ENCODE results near the gene SLC2A3.
"Not testable (repeated sequence)": the region's sequence is repeated elsewhere in the genome, so short reads cannot be mapped to it uniquely, and the experiment has no call there.

The SLC2A3 gene

GRCh38 chr12:7905600-7906125 is 30.3 kb downstream of the SLC2A3 start:
- H3K36me3 ChIP-seq (ENCODE audit: control insufficient read depth, low read depth, low read length); H3K9me3 ChIP-seq (ENCODE audit: control insufficient read depth, low read depth, low read length); H3K27me3 ChIP-seq (ENCODE audit: control insufficient read depth, insufficient read depth, low read length): not testable (repeated sequence)
- H3K4me3 ChIP-seq (ENCODE audit: low read length): peak overlapping the region; percentile 47
- peaks cover 22% of the 10 kb centered on the region for H3K4me1 ChIP-seq (ENCODE audit: control insufficient read depth, low read depth, low read length)
- peak overlapping the region; percentile 96 for H3K27ac ChIP-seq (ENCODE audit: low read length)
- H3K9ac ChIP-seq (ENCODE audit: low read length): peak overlapping the region; percentile 74

DNA sequence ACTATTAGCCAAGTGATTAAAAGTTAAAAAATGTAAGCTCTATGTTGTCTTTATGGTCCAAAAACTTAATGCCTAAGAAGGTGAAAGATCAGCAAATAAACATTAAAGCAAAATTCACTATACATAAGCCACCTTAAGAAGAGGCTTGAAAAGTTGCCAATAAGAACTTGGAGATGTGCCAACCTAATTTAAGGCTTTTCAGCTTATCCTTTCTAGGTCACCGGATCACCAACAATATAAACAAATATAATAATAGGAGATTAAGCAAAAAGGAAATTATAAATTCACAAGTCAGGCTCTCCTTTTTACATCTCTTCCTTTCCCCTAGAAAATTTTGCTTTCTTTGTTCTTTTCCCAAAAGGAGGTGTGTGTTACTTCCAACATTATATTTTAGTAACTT is 30.9 kb downstream of the SLC2A3 start:
- Histone ChIP-seq H3K9me3 (ENCODE audit: control insufficient read depth, low read depth, low read length) (no peaks in the 10 kb centered on the region), H3K4me3 (ENCODE audit: low read length) (no peak overlapping the region), H3K4me1 (ENCODE audit: control insufficient read depth, low read depth, low read length) (peaks cover 22% of the 10 kb centered on the region), H3K27me3 (ENCODE audit: control insufficient read depth, insufficient read depth, low read length) (no peaks in the 10 kb centered on the region), H3K36me3 (ENCODE audit: control insufficient read depth, low read depth, low read length) (no peaks in the 10 kb centered on the region), H3K27ac (ENCODE audit: low read length) (peak overlapping the region; percentile 86), H3K9ac (ENCODE audit: low read length) (peak overlapping the region; percentile 74)

DNA sequence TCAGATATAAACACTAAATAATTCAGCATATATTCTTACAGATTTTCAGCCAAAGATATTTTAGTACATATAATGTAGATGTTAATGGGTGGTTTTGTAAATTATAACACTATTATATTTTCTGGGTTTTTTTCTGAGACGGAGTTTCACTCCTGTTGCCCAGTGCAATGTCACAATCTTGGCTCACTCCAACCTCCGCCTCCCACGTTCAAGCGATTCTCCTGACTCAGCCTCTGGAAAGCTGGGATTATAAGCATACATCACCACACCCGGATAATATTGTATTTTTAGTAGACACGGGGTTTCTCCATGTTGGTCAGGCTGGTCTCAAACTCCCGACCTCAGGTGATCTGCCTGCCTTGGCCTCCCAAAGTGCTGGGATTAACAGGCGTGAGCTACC is 33.6 kb downstream of the SLC2A3 start:
- H3K27me3 ChIP-seq (ENCODE audit: control insufficient read depth, insufficient read depth, low read length); H3K27ac ChIP-seq (ENCODE audit: low read length); H3K9ac ChIP-seq (ENCODE audit: low read length): not testable (repeated sequence)

GRCh38 chr12:7899755-7900154 is 36.2 kb downstream of the SLC2A3 start:
- no peaks in the 10 kb centered on the region for H3K4me1 ChIP-seq (ENCODE audit: control insufficient read depth, low read depth, low read length)
- H3K27ac ChIP-seq (ENCODE audit: low read length): no peak overlapping the region
- no peaks in the 10 kb centered on the region for H3K36me3 ChIP-seq (ENCODE audit: control insufficient read depth, low read depth, low read length)
- no peak overlapping the region for H3K9ac ChIP-seq (ENCODE audit: low read length)
- H3K27me3 ChIP-seq (ENCODE audit: control insufficient read depth, insufficient read depth, low read length): no peaks in the 10 kb centered on the region
- no peak overlapping the region for H3K4me3 ChIP-seq (ENCODE audit: low read length)
- H3K9me3 ChIP-seq (ENCODE audit: control insufficient read depth, low read depth, low read length): no peaks in the 10 kb centered on the region

More for the DNA sequence above, 33.6 kb downstream of the SLC2A3 start:
- H3K36me3 ChIP-seq (ENCODE audit: control insufficient read depth, low read depth, low read length); H3K9me3 ChIP-seq (ENCODE audit: control insufficient read depth, low read depth, low read length); H3K4me3 ChIP-seq (ENCODE audit: low read length): not testable (repeated sequence)
- H3K4me1 ChIP-seq (ENCODE audit: control insufficient read depth, low read depth, low read length): peaks cover 22% of the 10 kb centered on the region

- H3K9ac ChIP-seq (ENCODE audit: low read length); H3K4me3 ChIP-seq (ENCODE audit: low read length); H3K27ac ChIP-seq (ENCODE audit: low read length); H3K4me1 ChIP-seq (ENCODE audit: control insufficient read depth, low read depth, low read length); H3K9me3 ChIP-seq (ENCODE audit: control insufficient read depth, low read depth, low read length); H3K36me3 ChIP-seq (ENCODE audit: control insufficient read depth, low read depth, low read length); H3K27me3 ChIP-seq (ENCODE audit: control insufficient read depth, insufficient read depth, low read length): not testable (repeated sequence)
These were observed 39.3 kb downstream of the SLC2A3 start for GRCh38 chr12:7896726-7897125.

DNA sequence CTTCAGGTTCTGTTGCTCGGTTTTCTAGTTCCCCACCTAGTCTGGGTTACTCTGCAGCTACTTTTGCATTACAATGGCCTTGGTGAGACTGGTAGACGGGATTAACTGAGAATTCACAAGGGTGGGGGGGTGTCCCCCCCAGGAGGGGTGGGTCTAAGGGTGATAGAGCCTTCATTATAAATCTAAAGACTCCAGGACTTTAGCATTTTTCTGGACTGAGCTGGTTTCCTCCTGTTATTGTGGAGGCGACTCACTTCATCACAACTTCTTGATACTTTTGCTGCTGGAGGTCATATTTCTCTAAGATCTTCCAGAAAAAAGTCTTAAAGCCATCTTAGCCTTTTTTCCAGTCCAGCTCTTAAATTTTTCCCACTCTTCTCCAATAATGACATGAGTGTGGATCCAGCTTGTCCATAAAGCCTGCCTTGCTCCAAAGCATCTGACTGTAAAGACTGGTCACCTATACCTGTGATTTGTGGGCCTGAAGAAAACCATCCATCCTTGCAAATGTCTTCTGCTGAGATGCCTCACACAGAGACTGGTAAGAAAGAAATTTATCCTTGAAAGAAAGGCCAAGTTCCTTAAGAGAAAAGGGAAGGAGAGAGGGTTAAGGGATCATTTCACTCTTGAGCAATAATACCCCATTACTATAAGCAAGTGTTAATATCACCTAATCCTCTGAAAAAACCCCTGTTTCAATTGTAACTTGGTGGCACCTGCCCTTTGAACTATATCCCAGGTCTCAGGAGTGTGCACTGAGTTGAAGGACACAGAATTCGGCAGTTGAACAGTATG is 43.6 kb downstream of the SLC2A3 start:
- Histone ChIP-seq H3K4me3 (ENCODE audit: low read length) (no peak overlapping the region), H3K36me3 (ENCODE audit: control insufficient read depth, low read depth, low read length) (no peaks in the 10 kb centered on the region), H3K27me3 (ENCODE audit: control insufficient read depth, insufficient read depth, low read length) (no peaks in the 10 kb centered on the region), H3K9me3 (ENCODE audit: control insufficient read depth, low read depth, low read length) (no peaks in the 10 kb centered on the region), H3K4me1 (ENCODE audit: control insufficient read depth, low read depth, low read length) (peaks cover 10% of the 10 kb centered on the region), H3K27ac (ENCODE audit: low read length) (no peak overlapping the region), H3K9ac (ENCODE audit: low read length) (no peak overlapping the region)

- Histone ChIP-seq H3K4me3 (ENCODE audit: low read length) (no peak overlapping the region), H3K9ac (ENCODE audit: low read length) (no peak overlapping the region), H3K4me1 (ENCODE audit: control insufficient read depth, low read depth, low read length) (no peaks in the 10 kb centered on the region), H3K36me3 (ENCODE audit: control insufficient read depth, low read depth, low read length) (no peaks in the 10 kb centered on the region), H3K27me3 (ENCODE audit: control insufficient read depth, insufficient read depth, low read length) (no peaks in the 10 kb centered on the region), H3K27ac (ENCODE audit: low read length) (no peak overlapping the region), H3K9me3 (ENCODE audit: control insufficient read depth, low read depth, low read length) (no peaks in the 10 kb centered on the region)
These were observed 51.3 kb downstream of the SLC2A3 start for GRCh38 chr12:7884689-7885088.

- H3K27ac ChIP-seq (ENCODE audit: low read length); H3K27me3 ChIP-seq (ENCODE audit: control insufficient read depth, insufficient read depth, low read length); H3K4me1 ChIP-seq (ENCODE audit: control insufficient read depth, low read depth, low read length): not testable (repeated sequence)
These were observed 54.3 kb downstream of the SLC2A3 start for GRCh38 chr12:7881736-7882120.

DNA sequence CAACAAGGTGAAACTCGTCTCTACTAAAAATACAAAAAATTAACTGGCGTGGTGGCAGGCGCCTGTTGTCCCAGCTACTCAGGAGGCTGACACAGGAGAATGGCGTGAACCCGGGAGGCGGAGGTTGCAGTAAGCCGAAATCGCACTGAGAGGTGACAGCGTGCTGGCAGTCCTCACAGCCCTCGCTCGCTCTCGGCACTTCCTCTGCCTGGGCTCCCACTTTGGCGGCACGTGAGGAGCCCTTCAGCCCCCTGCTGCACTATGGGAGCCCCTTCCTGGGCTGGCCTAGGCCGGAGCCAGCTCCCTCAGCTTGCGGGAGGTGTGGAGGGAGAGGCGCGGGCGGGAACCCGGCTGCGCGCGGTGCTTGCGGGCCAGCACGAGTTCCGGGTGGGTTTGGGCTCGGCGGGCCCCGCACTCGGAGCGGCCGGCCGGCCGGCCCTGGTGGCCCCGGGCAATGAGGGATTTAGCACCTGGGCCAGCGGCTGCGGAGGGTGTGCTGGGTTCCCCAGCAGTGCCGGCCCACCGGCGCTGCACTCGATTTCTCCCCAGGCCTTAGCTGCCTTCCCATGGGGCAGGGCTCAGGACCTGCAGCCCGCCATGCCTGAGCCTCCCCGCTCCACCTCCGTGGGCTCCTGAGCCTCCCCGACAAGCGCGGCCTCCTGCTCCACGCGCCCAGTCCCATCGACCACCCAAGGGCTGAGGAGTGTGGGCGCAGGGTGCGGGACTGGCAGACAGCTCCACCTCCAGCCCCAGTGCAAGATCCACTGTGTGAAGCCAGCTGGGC is 54.8 kb downstream of the SLC2A3 start:
- H3K9me3 ChIP-seq (ENCODE audit: control insufficient read depth, low read depth, low read length); H3K9ac ChIP-seq (ENCODE audit: low read length); H3K4me3 ChIP-seq (ENCODE audit: low read length); H3K36me3 ChIP-seq (ENCODE audit: control insufficient read depth, low read depth, low read length); H3K27ac ChIP-seq (ENCODE audit: low read length); H3K27me3 ChIP-seq (ENCODE audit: control insufficient read depth, insufficient read depth, low read length); H3K4me1 ChIP-seq (ENCODE audit: control insufficient read depth, low read depth, low read length): not testable (repeated sequence)

More at GRCh38 chr12:7881736-7882120, 54.3 kb downstream of the SLC2A3 start:
- H3K9ac ChIP-seq (ENCODE audit: low read length); H3K9me3 ChIP-seq (ENCODE audit: control insufficient read depth, low read depth, low read length); H3K4me3 ChIP-seq (ENCODE audit: low read length); H3K36me3 ChIP-seq (ENCODE audit: control insufficient read depth, low read depth, low read length): not testable (repeated sequence)

- no peak overlapping the region for H3K4me3 ChIP-seq (ENCODE audit: low read length)
These were observed 56.7 kb downstream of the SLC2A3 start for GRCh38 chr12:7879246-7879645.

GRCh38 chr12:7877420-7877819 is 58.6 kb downstream of the SLC2A3 start:
- H3K27me3 ChIP-seq (ENCODE audit: control insufficient read depth, insufficient read depth, low read length): no peaks in the 10 kb centered on the region
- no peak overlapping the region for H3K9ac ChIP-seq (ENCODE audit: low read length)
- H3K4me1 ChIP-seq (ENCODE audit: control insufficient read depth, low read depth, low read length): no peaks in the 10 kb centered on the region
- no peak overlapping the region for H3K27ac ChIP-seq (ENCODE audit: low read length)
- H3K36me3 ChIP-seq (ENCODE audit: control insufficient read depth, low read depth, low read length): no peaks in the 10 kb centered on the region
- H3K4me3 ChIP-seq (ENCODE audit: low read length): no peak overlapping the region
- H3K9me3 ChIP-seq (ENCODE audit: control insufficient read depth, low read depth, low read length): no peaks in the 10 kb centered on the region

More at GRCh38 chr12:7879246-7879645, 56.7 kb downstream of the SLC2A3 start:
- no peak overlapping the region for H3K9ac ChIP-seq (ENCODE audit: low read length)
- H3K27ac ChIP-seq (ENCODE audit: low read length): no peak overlapping the region
- H3K27me3 ChIP-seq (ENCODE audit: control insufficient read depth, insufficient read depth, low read length): no peaks in the 10 kb centered on the region
- no peaks in the 10 kb centered on the region for H3K36me3 ChIP-seq (ENCODE audit: control insufficient read depth, low read depth, low read length)
- H3K4me1 ChIP-seq (ENCODE audit: control insufficient read depth, low read depth, low read length): no peaks in the 10 kb centered on the region
- no peaks in the 10 kb centered on the region for H3K9me3 ChIP-seq (ENCODE audit: control insufficient read depth, low read depth, low read length)

All from iPS-18a (cell line).